Naive thymus-derived CD8-positive, alpha-beta T cell (primary cell): ENCODE measurements around the gene RNF141. TPM values are rescaled to one million over a fixed set of nuclear protein-coding genes. Genes with fewer than 3 reads are reported as not detected.

Experiments
- ATAC-seq, 2 donors: fragments of 150-1000 bp; cut with Tn5 transposase in 1 of 2; sonication (Bioruptor Pico), chemical (Tn5 transposase) in 1 of 2; 1 replicate in 1 of 2; 2 replicates in 1 of 2; pipeline ENCODE4 v1.10.0; 2021; ENCODE audit warnings: mild to moderate bottlenecking in 2 of 2, moderate library complexity in 2 of 2
- POLR2A ChIA-PET: fragments of 350-600 bp; sonication (Branson Sonifier 250); formaldehyde crosslinking; loops from one replicate; lab custom pipeline; 2021; ENCODE audit warnings: antibody characterized with exemption; lab: Charles Lee
- DNase-seq, 10 donors: peaks; one replicate each; pipeline versions ENCODE4 v3.0.0 to v3.0.0-alpha.2; 2020 to 2022
- H3K27ac Mint-ChIP-seq, 10 donors: one replicate each; pipeline ENCODE4 v1.8.0; 2020 to 2022; ENCODE audit warnings: mild to moderate bottlenecking in 10 of 10, mixed read lengths in 10 of 10, moderate library complexity in 4 of 10, inconsistent platforms in 1 of 10
- H3K27me3 Mint-ChIP-seq, 5 donors: one replicate each; pipeline ENCODE4 v1.8.0; 2021 to 2022; ENCODE audit warnings: mixed read lengths in 5 of 5
- H3K36me3 Mint-ChIP-seq, 3 donors: one replicate each; pipeline ENCODE4 v1.8.0; 2020 to 2022; ENCODE audit warnings: mixed read lengths in 3 of 3, mild to moderate bottlenecking in 2 of 3, inconsistent platforms in 1 of 3
- H3K4me1 Mint-ChIP-seq, 4 donors: one replicate each; pipeline ENCODE4 v1.8.0; 2021 to 2022; ENCODE audit warnings: mixed read lengths in 4 of 4
- H3K4me3 Mint-ChIP-seq, 10 donors: one replicate each; pipeline ENCODE4 v1.8.0; 2020 to 2022; ENCODE audit warnings: mild to moderate bottlenecking in 10 of 10, mixed read lengths in 10 of 10, moderate library complexity in 6 of 10, inconsistent platforms in 1 of 10
- H3K9me3 Mint-ChIP-seq, 9 donors: one replicate each; pipeline ENCODE4 v1.8.0; 2020 to 2022; ENCODE audit warnings: mixed read lengths in 9 of 9, mild to moderate bottlenecking in 3 of 9, inconsistent platforms in 1 of 9, moderate library complexity in 1 of 9
- polyA plus RNA-seq, 3 donors: library from polyadenylated mRNA; unstranded; fragments of 300-500 nt; fragmentation: Illumina TruSeq; gene quantifications; one replicate each; pipeline ENCODE4 v1.2.3, GENCODE V29; 2021
- total RNA-seq, 8 experiments: library from RNA in 2 of 8; stranded (reverse) in 2 of 8; gene quantifications; one replicate each; pipeline ENCODE4 v1.2.3 and lab custom pipeline; 2021 to 2026

The RNF141 gene
- total and polyA plus RNA-seq, 5 experiments from 2014 or later = 18.8 to 22.9 (median 20.5) TPM

DNA sequence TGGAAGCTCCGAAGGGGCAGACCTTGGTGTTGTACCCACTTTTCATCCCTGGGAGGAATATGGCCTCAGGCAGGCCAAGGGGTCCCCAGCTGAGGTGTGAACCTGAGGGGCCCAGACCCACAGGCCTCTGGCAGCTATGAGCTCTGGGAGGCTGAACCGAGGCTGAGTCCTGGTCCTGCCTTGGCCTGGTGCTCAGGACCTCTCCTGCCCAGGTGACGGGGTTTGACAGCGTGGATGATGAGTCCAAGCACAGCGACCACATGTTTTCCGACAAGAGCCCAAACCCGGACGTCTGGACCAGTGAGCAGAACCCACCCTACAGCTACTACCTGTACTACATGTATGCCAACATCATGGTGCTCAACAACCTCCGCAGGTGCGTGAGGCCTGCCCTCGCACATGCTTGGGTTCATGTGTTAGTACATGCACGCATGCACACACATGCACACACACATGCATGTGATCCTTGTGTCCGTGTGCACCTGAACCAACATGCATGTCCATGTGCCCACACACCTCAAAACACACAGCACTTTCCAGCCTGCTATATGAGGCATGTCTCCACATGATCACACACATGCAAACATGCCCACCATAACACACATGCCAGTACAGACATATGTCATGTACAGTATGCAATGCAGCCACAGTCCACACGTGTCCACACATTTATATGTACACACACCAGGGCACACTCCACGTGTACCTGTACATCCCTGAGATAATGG lies 40.9 kb downstream of the RNF141 start:
- Mint-ChIP-seq H3K27ac (peak overlapping the region in 4 of 10 donors; percentile 9 to 81 (median 44)), H3K4me3 (no peak overlapping the region), H3K9me3 (no peaks in the 10 kb centered on the region), H3K27me3 (no peaks in the 10 kb centered on the region), H3K4me1 (peaks cover 0 to 17% (median 2%) of the 10 kb centered on the region in 4 donors), H3K36me3 (peaks cover 0 to 88% (median 16%) of the 10 kb centered on the region in 3 donors)
- POLR2A ChIA-PET = no interaction called here
- DNase-seq (no peak), ATAC-seq (no peak)

GRCh38 chr11:10499452-10499851 lies 41.5 kb downstream of the RNF141 start:
- ATAC-seq (no peak), DNase-seq (no peak)
- H3K27me3 Mint-ChIP-seq = no peaks in the 10 kb centered on the region
- H3K4me1 Mint-ChIP-seq = peaks cover 0 to 17% (median 2%) of the 10 kb centered on the region in 4 donors
- H3K9me3 Mint-ChIP-seq = no peaks in the 10 kb centered on the region
- H3K27ac Mint-ChIP-seq = no peak overlapping the region
- no peak overlapping the region for H3K4me3 Mint-ChIP-seq
- POLR2A ChIA-PET = interaction anchor here (0.6 kb wide), 1 partner anchor 53 kb away, joined by 3 read pairs; no protein-coding TSS in a partner anchor
- peaks cover 0 to 88% (median 15%) of the 10 kb centered on the region in 3 donors for H3K36me3 Mint-ChIP-seq

DNA sequence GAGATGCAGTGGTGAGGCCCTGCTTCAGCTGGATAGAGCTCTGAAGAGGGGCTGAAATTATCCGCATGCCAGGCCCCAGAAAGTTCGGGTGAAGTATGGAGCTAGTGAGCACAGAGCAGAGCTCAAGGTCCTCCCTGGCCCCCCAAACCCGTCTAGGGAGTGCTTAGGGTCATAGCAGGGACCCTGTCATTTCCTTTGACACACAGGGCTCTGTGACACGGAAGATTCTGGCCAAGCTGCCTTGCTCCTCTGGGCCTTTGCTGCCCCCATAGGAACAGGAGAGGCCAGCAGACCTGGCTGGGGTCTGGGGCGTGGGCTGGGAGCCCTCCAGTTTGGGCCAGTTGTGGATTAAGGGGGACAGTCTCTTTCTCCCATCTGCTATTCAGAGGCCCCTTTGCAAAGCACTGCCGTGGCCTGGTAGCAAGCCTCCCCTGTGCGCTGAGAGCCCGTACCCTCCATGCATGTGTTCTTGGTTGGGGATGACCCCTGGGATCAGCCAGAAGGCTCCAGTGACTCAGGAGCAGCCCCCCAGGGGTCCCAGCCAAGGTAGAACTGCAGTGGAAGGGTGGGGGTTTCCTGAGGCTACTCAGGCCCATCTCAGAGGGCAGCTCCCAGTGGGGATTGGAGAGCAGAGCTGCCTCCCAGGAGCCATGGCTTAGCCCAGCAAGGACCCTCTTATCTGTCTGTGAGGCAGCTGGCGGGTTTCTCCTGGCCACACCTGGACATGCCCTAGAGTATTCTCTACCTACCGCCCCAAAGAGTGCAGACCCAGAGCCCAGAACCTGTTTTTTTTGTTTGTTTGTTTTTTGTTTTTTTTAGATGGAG lies 42.3 kb downstream of the RNF141 start:
- Mint-ChIP-seq H3K9me3 (no peaks in the 10 kb centered on the region), H3K4me1 (peaks cover 0 to 12% (median 2%) of the 10 kb centered on the region in 4 donors), H3K27ac (peak overlapping the region in 2 of 10 donors; percentile 18 to 19), H3K4me3 (no peak overlapping the region), H3K36me3 (peaks cover 0 to 88% (median 13%) of the 10 kb centered on the region in 3 donors), H3K27me3 (no peaks in the 10 kb centered on the region)
- ATAC-seq (no peak), DNase-seq (no peak)
- POLR2A ChIA-PET = interaction anchor here (0.5 to 1.7 kb wide), 2 partner anchors 42 to 726 kb away, joined by 4 read pairs; no protein-coding TSS in a partner anchor

- Mint-ChIP-seq H3K9me3 (no peaks in the 10 kb centered on the region), H3K4me1 (peaks cover 0 to 9% (median 2%) of the 10 kb centered on the region in 4 donors), H3K27me3 (no peaks in the 10 kb centered on the region), H3K27ac (peak overlapping the region in 4 of 10 donors; percentile 14 to 78 (median 39)), H3K36me3 (peaks cover 0 to 90% (median 11%) of the 10 kb centered on the region in 3 donors), H3K4me3 (no peak overlapping the region)
- no peak for DNase-seq
- ATAC-seq = no peak
- POLR2A ChIA-PET = interaction anchor here (0.5 to 1.7 kb wide), 2 partner anchors 42 to 725 kb away, joined by 4 read pairs; no protein-coding TSS in a partner anchor
These were observed 43.0 kb downstream of the RNF141 start for GRCh38 chr11:10498022-10498400.

- Mint-ChIP-seq H3K36me3 (peaks cover 0 to 90% (median 13%) of the 10 kb centered on the region in 3 donors), H3K4me3 (no peak overlapping the region), H3K27me3 (no peaks in the 10 kb centered on the region), H3K4me1 (peaks cover 0 to 8% (median 2%) of the 10 kb centered on the region in 4 donors), H3K27ac (peak overlapping the region in 1 of 10 donors; percentile 19), H3K9me3 (no peaks in the 10 kb centered on the region)
- ATAC-seq (no peak), DNase-seq (no peak)
- POLR2A ChIA-PET = interaction anchor here (1.7 kb wide), 1 partner anchor 41 kb away, joined by 4 read pairs; no protein-coding TSS in a partner anchor
These were observed 43.5 kb downstream of the RNF141 start for GRCh38 chr11:10497371-10498021.

GRCh38 chr11:10496296-10496936 lies 44.6 kb downstream of the RNF141 start:
- Mint-ChIP-seq H3K4me1 (peaks cover 0 to 9% (median 0%) of the 10 kb centered on the region in 4 donors), H3K36me3 (peaks cover 0 to 93% (median 13%) of the 10 kb centered on the region in 3 donors)
- no peak for ATAC-seq

DNA sequence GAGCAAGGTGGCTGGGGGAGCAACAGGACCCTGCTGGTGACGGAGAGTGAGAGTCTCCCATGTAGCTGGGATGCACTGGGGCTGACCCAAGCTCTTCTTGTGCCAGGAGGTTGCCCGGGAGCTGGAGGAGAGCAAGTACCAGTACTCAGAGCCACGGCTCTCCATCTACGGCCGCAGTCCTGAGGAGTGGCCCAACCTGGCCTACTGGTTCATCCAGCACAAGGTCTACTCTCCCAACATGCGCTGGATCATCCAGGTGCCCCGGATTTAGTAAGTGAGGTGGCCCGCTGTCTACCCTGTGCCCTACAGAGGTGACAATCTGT lies 45.6 kb downstream of the RNF141 start:
- H3K4me3 Mint-ChIP-seq = no peak overlapping the region
- H3K4me1 Mint-ChIP-seq = peaks cover 0 to 11% (median 0%) of the 10 kb centered on the region in 4 donors
- POLR2A ChIA-PET = no interaction called here
- peak in 1 of 10 donors; percentile 59 for DNase-seq
- no peak overlapping the region for H3K27ac Mint-ChIP-seq
- peaks cover 0 to 87% (median 13%) of the 10 kb centered on the region in 3 donors for H3K36me3 Mint-ChIP-seq
- H3K27me3 Mint-ChIP-seq = no peaks in the 10 kb centered on the region
- no peak for ATAC-seq
- no peaks in the 10 kb centered on the region for H3K9me3 Mint-ChIP-seq

More at GRCh38 chr11:10496296-10496936, 44.6 kb downstream of the RNF141 start:
- H3K9me3 Mint-ChIP-seq = no peaks in the 10 kb centered on the region
- no peaks in the 10 kb centered on the region for H3K27me3 Mint-ChIP-seq
- no peak overlapping the region for H3K4me3 Mint-ChIP-seq
- H3K27ac Mint-ChIP-seq = peak overlapping the region in 1 of 10 donors; percentile 27
- DNase-seq = no peak
- POLR2A ChIA-PET = no interaction called here

GRCh38 chr11:10494636-10495463 lies 46.1 kb downstream of the RNF141 start:
- Mint-ChIP-seq H3K9me3 (no peaks in the 10 kb centered on the region), H3K36me3 (peaks cover 0 to 87% (median 13%) of the 10 kb centered on the region in 3 donors), H3K4me3 (no peak overlapping the region), H3K4me1 (peaks cover 0 to 11% (median 4%) of the 10 kb centered on the region in 4 donors), H3K27ac (peak overlapping the region in 3 of 10 donors; percentile 2 to 44 (median 21)), H3K27me3 (no peaks in the 10 kb centered on the region)
- no peak for ATAC-seq
- POLR2A ChIA-PET = no interaction called here
- no peak for DNase-seq

- ATAC-seq = no peak
- Mint-ChIP-seq H3K27me3 (no peaks in the 10 kb centered on the region), H3K36me3 (peaks cover 0 to 89% (median 15%) of the 10 kb centered on the region in 3 donors), H3K4me1 (peaks cover 6 to 19% (median 13%) of the 10 kb centered on the region in 4 donors), H3K9me3 (no peaks in the 10 kb centered on the region), H3K27ac (peak overlapping the region in 6 of 10 donors; percentile 2 to 82 (median 54)), H3K4me3 (no peak overlapping the region)
- no peak for DNase-seq
- POLR2A ChIA-PET = no interaction called here
These were observed 47.8 kb downstream of the RNF141 start for GRCh38 chr11:10493041-10493663.

DNA sequence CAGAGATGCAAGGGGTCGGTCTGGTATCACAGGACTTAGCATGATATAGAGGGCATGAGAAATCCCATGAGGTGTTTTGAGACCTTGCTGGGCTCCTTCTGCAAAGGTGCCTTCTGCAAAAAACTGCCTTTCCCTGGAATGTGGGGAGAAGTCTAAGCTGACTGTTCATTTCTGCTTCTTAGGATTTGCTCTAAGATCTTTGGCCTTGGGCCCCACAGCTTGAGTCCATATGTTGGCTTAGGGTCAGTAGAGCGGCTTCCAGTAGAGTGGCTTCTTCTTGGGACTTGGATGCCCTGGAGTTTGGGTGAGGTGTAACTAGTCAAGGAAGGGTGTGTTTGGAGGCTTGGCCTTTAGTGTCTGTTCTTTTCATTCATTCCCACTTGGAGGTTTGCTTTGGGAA lies 48.9 kb downstream of the RNF141 start:
- POLR2A ChIA-PET = interaction anchor here (1.0 kb wide), 1 partner anchor 26 kb away, joined by 3 read pairs; no protein-coding TSS in a partner anchor
- H3K4me1 Mint-ChIP-seq = peaks cover 10 to 25% (median 14%) of the 10 kb centered on the region in 4 donors
- ATAC-seq (no peak), DNase-seq (no peak)
- H3K4me3 Mint-ChIP-seq = no peak overlapping the region
- H3K27me3 Mint-ChIP-seq = no peaks in the 10 kb centered on the region
- H3K27ac Mint-ChIP-seq = peak overlapping the region in 3 of 10 donors; percentile 8 to 79 (median 35)
- no peaks in the 10 kb centered on the region for H3K9me3 Mint-ChIP-seq
- peaks cover 0 to 87% (median 11%) of the 10 kb centered on the region in 3 donors for H3K36me3 Mint-ChIP-seq
